Kidney epithelial cell (primary cell): Measurements from ENCODE around the gene FAM131B. TPM values are rescaled to one million over a fixed set of nuclear protein-coding genes. Genes with fewer than 3 reads are reported as not detected.

ENCODE experiments used
- DNase-seq: peaks from one replicate; pipeline ENCODE4 v3.0.0-alpha.2; 2010; ENCODE audit warnings: low read depth
- H3K27me3 ChIP-seq: 2 replicates; pipeline ENCODE4 v1.6.0; 2011; ENCODE audit warnings: low read length; ENCODE audit not compliant: control insufficient read depth, insufficient read depth
- H3K36me3 ChIP-seq: 2 replicates; pipeline ENCODE4 v1.5.1; 2011; ENCODE audit warnings: low read length; ENCODE audit not compliant: control insufficient read depth, insufficient read depth
- H3K4me3 ChIP-seq: 2 replicates; pipeline ENCODE4 v1.5.1; 2011; ENCODE audit warnings: low read depth, mild to moderate bottlenecking, control low read depth, low read length
- CTCF ChIP-seq: IDR thresholded peaks from 2 replicates; pipeline ENCODE4 v1.5.1; 2011; ENCODE audit warnings: mild to moderate bottlenecking, moderate library complexity, low read length, control low read depth, inconsistent platforms; ENCODE audit not compliant: insufficient read depth, poor library complexity, severe bottlenecking
- total RNA-seq: library from RNA; depleted of rRNA; stranded (reverse); fragments of >200 nt; gene quantifications from 2 replicates; pipeline ENCODE4 v1.2.3, GENCODE V29; 2015

FAM131B gene
- total RNA-seq, 1 donor from 2014 or later = 1.3 TPM

- DNase-seq = no peak
- TF ChIP-seq CTCF = no peak
- no peaks in the 10 kb centered on the region for H3K27me3 ChIP-seq
- peaks cover 3% of the 10 kb centered on the region for H3K36me3 ChIP-seq
- no peak overlapping the region for H3K4me3 ChIP-seq
Measured at GRCh38 chr7:143391462-143392404, 29.2 kb upstream of the FAM131B start.

- TF ChIP-seq CTCF = no peak
- peaks cover 3% of the 10 kb centered on the region for H3K36me3 ChIP-seq
- H3K4me3 ChIP-seq = no peak overlapping the region
- DNase-seq = no peak
- no peaks in the 10 kb centered on the region for H3K27me3 ChIP-seq
Measured at GRCh38 chr7:143390773-143391317, 28.3 kb upstream of the FAM131B start.

GRCh38 chr7:143390104-143390772, 27.7 kb upstream of the FAM131B start:
- H3K27me3 ChIP-seq = no peaks in the 10 kb centered on the region
- H3K36me3 ChIP-seq = peaks cover 3% of the 10 kb centered on the region
- no peak overlapping the region for H3K4me3 ChIP-seq
- TF ChIP-seq CTCF = no peak
- DNase-seq = no peak

- no peak for DNase-seq
- no peak for TF ChIP-seq CTCF
- peaks cover 4% of the 10 kb centered on the region for H3K36me3 ChIP-seq
- no peak overlapping the region for H3K4me3 ChIP-seq
- no peaks in the 10 kb centered on the region for H3K27me3 ChIP-seq
Measured at GRCh38 chr7:143389316-143390103, 27.0 kb upstream of the FAM131B start.

GRCh38 chr7:143388491-143389101, 26.1 kb upstream of the FAM131B start:
- TF ChIP-seq CTCF = no peak
- Histone ChIP-seq H3K27me3 (no peaks in the 10 kb centered on the region), H3K36me3 (peaks cover 4% of the 10 kb centered on the region), H3K4me3 (no peak overlapping the region)
- DNase-seq = no peak
